Fibroblast of lung (primary cell): ENCODE data around the gene MUC6. TPM values are rescaled to one million over a fixed set of nuclear protein-coding genes. Genes with fewer than 3 reads are reported as not detected.

ENCODE experiments used
- DNase-seq, 2 donors: peaks; one replicate each; pipeline versions ENCODE4 v3.0.0 to v3.0.0-alpha.2; 2010; ENCODE audit warnings: low read depth in 2 of 2
- H2AFZ ChIP-seq: 2 replicates; pipeline ENCODE4 v1.5.1; 2012; ENCODE audit warnings: low read length, control low read depth, inconsistent platforms
- H3K27ac ChIP-seq: 2 replicates; pipeline ENCODE4 v1.5.1; 2011; ENCODE audit warnings: low read length, control low read depth; ENCODE audit not compliant: insufficient read depth
- H3K27me3 ChIP-seq: 2 replicates; pipeline ENCODE4 v1.5.1; 2011; ENCODE audit warnings: mild to moderate bottlenecking, low read length; ENCODE audit not compliant: control insufficient read depth, insufficient read depth
- H3K36me3 ChIP-seq: 2 replicates; pipeline ENCODE4 v1.5.1; 2011; ENCODE audit warnings: low read length; ENCODE audit not compliant: control insufficient read depth, insufficient read depth
- H3K4me1 ChIP-seq: 2 replicates; pipeline ENCODE4 v1.5.1; 2011; ENCODE audit warnings: low read length; ENCODE audit not compliant: control insufficient read depth, insufficient read depth; ENCODE audit errors: extremely low read depth
- H3K4me2 ChIP-seq: 2 replicates; pipeline ENCODE4 v1.5.1; 2011; ENCODE audit warnings: low read length, control low read depth; ENCODE audit not compliant: insufficient read depth; ENCODE audit errors: extremely low read depth
- H3K4me3 ChIP-seq, 4 experiments: fragments of 200-600 bp in 1 of 4; sonication (generic) in 1 of 4; replicated peaks in 1 of 4; 2 replicates each; pipeline ENCODE4 v1.5.1; 2011 to 2016; ENCODE audit warnings: low read length in 4 of 4, low read depth in 3 of 4, mild to moderate bottlenecking in 3 of 4, control low read depth in 2 of 4, inconsistent platforms in 1 of 4, mixed read lengths in 1 of 4; ENCODE audit not compliant: insufficient read depth in 1 of 4; ENCODE audit errors: control extremely low read depth in 1 of 4
- H3K79me2 ChIP-seq: 2 replicates; pipeline ENCODE4 v1.5.1; 2012; ENCODE audit warnings: mild to moderate bottlenecking, low read length, inconsistent platforms; ENCODE audit not compliant: control insufficient read depth, insufficient read depth
- H3K9ac ChIP-seq: 2 replicates; pipeline ENCODE4 v1.5.1; 2011; ENCODE audit warnings: mild to moderate bottlenecking, low read length, control low read depth; ENCODE audit not compliant: insufficient read depth
- H3K9me3 ChIP-seq: 2 replicates; pipeline ENCODE4 v1.5.1; 2012; ENCODE audit warnings: low read depth, low read length; ENCODE audit not compliant: control insufficient read depth, insufficient read depth
- H4K20me1 ChIP-seq: 2 replicates; pipeline ENCODE4 v1.5.1; 2011; ENCODE audit warnings: low read length; ENCODE audit not compliant: control insufficient read depth, insufficient read depth; ENCODE audit errors: extremely low read depth
- CTCF ChIP-seq, 2 donors: IDR thresholded peaks in 1 of 2; conservative IDR thresholded peaks in 1 of 2; 1 replicate in 1 of 2; 2 replicates in 1 of 2; pipeline ENCODE4 v1.5.1; 2011 to 2012; ENCODE audit warnings: low read length in 2 of 2, control low read depth in 1 of 2, inconsistent platforms in 1 of 2, low read depth in 1 of 2, mild to moderate bottlenecking in 1 of 2
- EZH2 ChIP-seq: IDR thresholded peaks from 2 replicates; pipeline ENCODE4 v1.5.1; 2012; ENCODE audit warnings: low read length, control low read depth, mild to moderate bottlenecking; ENCODE audit errors: missing control alignments
- polyA plus RNA-seq, 2 donors: library from polyadenylated mRNA; depleted of rRNA in 1 of 2; stranded (reverse) in 1 of 2; unstranded in 1 of 2; fragments of >200 nt; gene quantifications; 2 replicates each; pipeline ENCODE4 v1.2.1, GENCODE V29; 2011 to 2012; ENCODE audit warnings: missing spikeins in 1 of 2
- total RNA-seq: library from RNA; depleted of rRNA; stranded (reverse); fragments of >200 nt; gene quantifications from 2 replicates; pipeline ENCODE4 v1.2.1, GENCODE V29; 2014

MUC6 gene
- total and polyA plus RNA-seq, 2 donors (not counting 1 experiment from before 2014, with no cell fraction given) = not detected

DNA sequence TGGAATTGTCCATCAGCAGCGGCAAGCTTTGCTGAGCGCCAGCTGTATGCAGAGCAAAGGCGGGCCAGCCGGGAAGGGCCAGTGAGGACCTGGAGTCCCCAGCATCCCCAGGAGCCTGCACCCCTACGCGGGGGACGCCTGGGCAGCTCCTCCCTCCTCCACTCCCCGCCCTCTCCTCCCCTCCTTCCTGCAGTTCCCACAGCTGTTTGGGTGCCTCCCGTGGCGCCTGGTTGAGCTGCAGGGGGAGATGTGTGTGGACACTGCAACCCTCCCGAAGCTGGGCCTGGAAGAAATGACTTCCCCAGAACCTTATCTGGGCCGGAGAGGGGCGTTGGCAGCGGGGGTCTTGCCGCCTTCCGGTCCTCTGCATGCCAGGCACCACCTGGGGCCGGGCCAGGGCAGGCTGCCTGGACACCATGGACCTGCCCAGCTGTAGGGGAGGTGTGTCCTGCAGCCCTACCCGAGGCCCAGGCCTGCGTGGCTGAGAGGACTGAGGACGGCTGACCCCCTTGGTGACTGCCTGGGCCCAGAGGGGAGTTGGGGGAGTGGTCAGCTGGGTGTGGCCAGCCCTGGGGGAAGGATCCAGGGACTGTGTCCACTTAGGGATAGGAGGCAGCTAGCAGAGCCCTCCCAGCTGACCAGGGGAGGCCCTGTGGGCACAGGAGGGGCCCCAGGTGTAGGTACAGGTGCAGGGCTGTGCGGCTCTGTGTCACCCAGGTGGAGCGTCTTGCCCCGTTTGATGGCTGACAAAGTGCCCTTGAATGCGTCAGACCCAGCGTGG lies 16.8 kb upstream of the MUC6 start:
- no peaks in the 10 kb centered on the region for H3K4me1 ChIP-seq
- no peak for DNase-seq
- TF ChIP-seq CTCF (conservative IDR thresholded peaks at IDR 0.05 in 1 of 2, IDR thresholded peaks at IDR 0.05 in 1 of 2; ENCODE audit: low read depth in 1 of 2, low read length in 2 of 2) = peak in 1 of 2 donors; percentile 4
- TF ChIP-seq EZH2 = no peak
- H4K20me1 ChIP-seq = no peaks in the 10 kb centered on the region
- H3K4me2 ChIP-seq = no peak overlapping the region
- no peaks in the 10 kb centered on the region for H3K9me3 ChIP-seq
- H3K79me2 ChIP-seq = no peaks in the 10 kb centered on the region
- no peaks in the 10 kb centered on the region for H3K36me3 ChIP-seq
- no peak overlapping the region for H3K27ac ChIP-seq
- no peak overlapping the region for H3K4me3 ChIP-seq
- no peak overlapping the region for H2AFZ ChIP-seq
- no peak overlapping the region for H3K9ac ChIP-seq
- H3K27me3 ChIP-seq = peaks cover 17% of the 10 kb centered on the region

GRCh38 chr11:1052133-1053011 lies 15.9 kb upstream of the MUC6 start:
- H3K27ac ChIP-seq = no peak overlapping the region
- no peak overlapping the region for H3K9ac ChIP-seq
- H4K20me1 ChIP-seq = no peaks in the 10 kb centered on the region
- H3K27me3 ChIP-seq = peaks cover 17% of the 10 kb centered on the region
- no peak for TF ChIP-seq EZH2
- no peak for TF ChIP-seq CTCF (conservative IDR thresholded peaks at IDR 0.05 in 1 of 2, IDR thresholded peaks at IDR 0.05 in 1 of 2; ENCODE audit: low read depth in 1 of 2, low read length in 2 of 2)
- no peaks in the 10 kb centered on the region for H3K36me3 ChIP-seq
- H3K4me2 ChIP-seq = no peak overlapping the region
- no peak overlapping the region for H2AFZ ChIP-seq
- H3K9me3 ChIP-seq = no peaks in the 10 kb centered on the region
- H3K79me2 ChIP-seq = no peaks in the 10 kb centered on the region
- no peak overlapping the region for H3K4me3 ChIP-seq
- no peaks in the 10 kb centered on the region for H3K4me1 ChIP-seq
- no peak for DNase-seq

- Histone ChIP-seq H3K36me3 (no peaks in the 10 kb centered on the region), H3K4me1 (no peaks in the 10 kb centered on the region), H2AFZ (no peak overlapping the region), H3K9me3 (no peaks in the 10 kb centered on the region), H3K79me2 (no peaks in the 10 kb centered on the region), H3K9ac (no peak overlapping the region), H3K27ac (no peak overlapping the region), H3K4me2 (no peak overlapping the region), H3K4me3 (no peak overlapping the region), H4K20me1 (no peaks in the 10 kb centered on the region), H3K27me3 (peaks cover 17% of the 10 kb centered on the region)
- TF ChIP-seq EZH2 = no peak
- TF ChIP-seq CTCF (conservative IDR thresholded peaks at IDR 0.05 in 1 of 2, IDR thresholded peaks at IDR 0.05 in 1 of 2; ENCODE audit: low read depth in 1 of 2, low read length in 2 of 2) = no peak
- DNase-seq = no peak
Measured at GRCh38 chr11:1051356-1052132, 15.0 kb upstream of the MUC6 start.
